SH-SY5Y (cell line): ENCODE measurements around the gene DMXL1.

Experiments used
- GATA2 ChIP-seq: IDR thresholded peaks from 2 replicates; pipeline ENCODE4 v1.6.1; 2011; ENCODE audit warnings: mild to moderate bottlenecking, low read depth, low read length
- GATA3 ChIP-seq: IDR thresholded peaks from 2 replicates; pipeline ENCODE4 v1.6.1; 2011; ENCODE audit warnings: low read depth, mild to moderate bottlenecking, low read length, moderate library complexity

GRCh38 chr5:119105971-119106370 lies 35.1 kb downstream of the DMXL1 start:
- TF ChIP-seq GATA3 (no peak), GATA2 (no peak)
